B cell (primary cell): Measurements from ENCODE around the gene RBMS3. TPM values are rescaled to one million over a fixed set of nuclear protein-coding genes. Genes with fewer than 3 reads are reported as not detected.

Experiments used
- ATAC-seq: fragments of 200-7000 bp; cut with Tn5 transposase; one replicate; pipeline ENCODE4 v1.10.0; 2021; ENCODE audit warnings: low read depth, mild to moderate bottlenecking, moderate number of reproducible peaks, moderate library complexity
- CTCF ChIA-PET: fragments of 350-600 bp; sonication (Branson Sonifier 250); formaldehyde crosslinking; loops from one replicate; lab custom pipeline; 2021; ENCODE audit warnings: antibody characterized with exemption, inconsistent platforms; lab: Charles Lee
- POLR2A ChIA-PET: fragments of 350-600 bp; sonication (Branson Sonifier 250); formaldehyde crosslinking; loops from one replicate; lab custom pipeline; 2021; ENCODE audit warnings: antibody characterized with exemption; lab: Charles Lee
- DNase-seq: peaks from one replicate; pipeline ENCODE4 v3.0.0; 2013
- H2AFZ ChIP-seq: 2 replicates; pipeline ENCODE4 v1.6.1; 2012; ENCODE audit warnings: mild to moderate bottlenecking, low read depth, low read length; ENCODE audit not compliant: insufficient read depth, poor library complexity, severe bottlenecking
- H3K27ac ChIP-seq, 2 donors: 1 replicate in 1 of 2; 2 replicates in 1 of 2; pipeline ENCODE4 v1.5.1; 2012 to 2013; ENCODE audit warnings: low read length in 2 of 2, mild to moderate bottlenecking in 2 of 2, moderate library complexity in 1 of 2
- H3K27me3 ChIP-seq, 4 experiments: fragments of 200-600 bp in 1 of 4; sonication (generic) in 1 of 4; replicated peaks in 1 of 4; 1 replicate in 2 of 4; 2 replicates in 2 of 4; pipeline versions ENCODE4 v1.6.1 to v1.7.0; 2013 to 2016; ENCODE audit warnings: low read length in 3 of 4, mild to moderate bottlenecking in 2 of 4, mixed read lengths in 1 of 4, moderate library complexity in 1 of 4; ENCODE audit not compliant: insufficient read depth in 4 of 4, control insufficient read depth in 3 of 4; ENCODE audit errors: control extremely low read depth in 1 of 4
- H3K36me3 ChIP-seq, 2 experiments: replicated peaks in 1 of 2; 1 replicate in 1 of 2; 2 replicates in 1 of 2; pipeline versions ENCODE4 v1.6.1 to v1.7.1; 2013; ENCODE audit warnings: low read length in 1 of 2; ENCODE audit not compliant: insufficient read depth in 2 of 2, control insufficient read depth in 1 of 2; ENCODE audit errors: control extremely low read depth in 1 of 2, extremely low read depth in 1 of 2
- H3K4me1 ChIP-seq, 2 donors: fragments of 200-600 bp in 1 of 2; sonication (generic) in 1 of 2; 1 replicate in 1 of 2; 2 replicates in 1 of 2; pipeline versions ENCODE4 v1.5.1 to v1.6.1; 2013 to 2017; ENCODE audit warnings: low read length in 2 of 2; ENCODE audit not compliant: control insufficient read depth in 2 of 2, insufficient read depth in 2 of 2
- H3K4me2 ChIP-seq: replicated peaks from 2 replicates; pipeline ENCODE3; 2012; ENCODE audit warnings: mild to moderate bottlenecking, low read depth, low read length; ENCODE audit not compliant: poor library complexity, severe bottlenecking
- H3K4me3 ChIP-seq, 5 experiments: fragments of 200-600 bp in 1 of 5; sonication (generic) in 1 of 5; 1 replicate in 3 of 5; 2 replicates in 2 of 5; pipeline versions ENCODE4 v1.5.1 to v1.7.0; 2011 to 2016; ENCODE audit warnings: low read length in 4 of 5, mild to moderate bottlenecking in 4 of 5, low read depth in 2 of 5, control low read depth in 1 of 5, moderate library complexity in 1 of 5; ENCODE audit not compliant: insufficient read depth in 1 of 5; ENCODE audit errors: control extremely low read depth in 1 of 5, extremely low read depth in 1 of 5
- H3K79me2 ChIP-seq: fragments of 200-600 bp; sonication (generic); one replicate; pipeline ENCODE4 v1.6.0; 2016; ENCODE audit warnings: low read length; ENCODE audit not compliant: control insufficient read depth, insufficient read depth
- H3K9ac ChIP-seq: fragments of 200-600 bp; sonication (generic); 2 replicates; pipeline ENCODE4 v1.6.1; 2017; ENCODE audit warnings: mild to moderate bottlenecking, low read length, moderate library complexity
- H3K9me3 ChIP-seq, 3 donors: one replicate each; pipeline versions ENCODE4 v1.6.1 to v1.7.1; 2013; ENCODE audit warnings: low read length in 2 of 3; ENCODE audit not compliant: control insufficient read depth in 2 of 3, insufficient read depth in 1 of 3; ENCODE audit errors: control extremely low read depth in 1 of 3
- H4K20me1 ChIP-seq: 2 replicates; pipeline ENCODE4 v1.6.0; 2012; ENCODE audit warnings: mild to moderate bottlenecking, low read length; ENCODE audit not compliant: insufficient read depth, control insufficient read depth, poor library complexity, severe bottlenecking
- H3K27ac Mint-ChIP-seq: one replicate; pipeline ENCODE4 v1.8.0; 2021; ENCODE audit warnings: mixed read lengths
- H3K27me3 Mint-ChIP-seq: one replicate; pipeline ENCODE4 v1.8.0; 2021; ENCODE audit warnings: mixed read lengths
- H3K4me1 Mint-ChIP-seq: one replicate; pipeline ENCODE4 v1.8.0; 2021; ENCODE audit warnings: mixed read lengths
- H3K4me3 Mint-ChIP-seq: one replicate; pipeline ENCODE4 v1.8.0; 2021; ENCODE audit warnings: mixed read lengths
- H3K9me3 Mint-ChIP-seq: one replicate; pipeline ENCODE4 v1.8.0; 2022; ENCODE audit warnings: mixed read lengths; ENCODE audit not compliant: insufficient read depth
- CTCF ChIP-seq: fragments of 200-600 bp; IDR thresholded peaks from one replicate; pipeline ENCODE4 v1.8.0; 2022; ENCODE audit warnings: antibody characterized with exemption, mild to moderate bottlenecking
- EZH2 ChIP-seq: IDR thresholded peaks from 2 replicates; pipeline ENCODE4 v1.6.1; 2012; ENCODE audit warnings: borderline replicate concordance, low read depth, mild to moderate bottlenecking, moderate library complexity, low read length; ENCODE audit not compliant: insufficient read depth, poor library complexity, severe bottlenecking
- WGBS: methylation state at CpG from one replicate; pipeline ENCODE4 v1.1.5; 2013; ENCODE audit warnings: missing lambda C conversion rate; ENCODE audit not compliant: insufficient coverage; 5-methylcytosine and 5-hydroxymethylcytosine counted together
- intact Hi-C: fragments of 100-400 bp; cut with micrococcal nuclease; formaldehyde crosslinking; loops from one replicate; pipeline ENCODE4 v1.10.0; 2022
- polyA plus RNA-seq: library from polyadenylated mRNA; depleted of rRNA; stranded (reverse); fragments of >200 nt; gene quantifications from 2 replicates; pipeline ENCODE4 v1.2.3, GENCODE V29; 2012
- total RNA-seq, 2 donors: library from RNA; stranded (reverse); fragments of 120-200 nt in 1 of 2; gene quantifications; 1 replicate in 1 of 2; 2 replicates in 1 of 2; pipeline versions ENCODE4 v1.2.3 to v1.2.4, GENCODE V29; 2013 to 2022

Gene RBMS3
- total and polyA plus RNA-seq, 2 donors (not counting 1 experiment from before 2014, with no cell fraction given), result not detected

GRCh38 chr3:29414468-29415224 lies 133.8 kb downstream of the RBMS3 start:
- no peaks in the 10 kb centered on the region for H3K27me3 Mint-ChIP-seq
- CTCF ChIA-PET, result no interaction called here
- Histone ChIP-seq H3K4me3 (no peak overlapping the region), H4K20me1 (no peaks in the 10 kb centered on the region), H2AFZ (no peak overlapping the region), H3K79me2 (no peaks in the 10 kb centered on the region), H3K9me3 (no peaks in the 10 kb centered on the region), H3K27ac (no peak overlapping the region), H3K4me2 (no peak overlapping the region), H3K4me1 (peaks cover 5 to 14% of the 10 kb centered on the region in 2 donors), H3K9ac (no peak overlapping the region), H3K36me3 (no peaks in the 10 kb centered on the region), H3K27me3 (no peaks in the 10 kb centered on the region)
- intact Hi-C loops, result no loop called here
- no peak overlapping the region for H3K27ac Mint-ChIP-seq
- no peaks in the 10 kb centered on the region for H3K9me3 Mint-ChIP-seq
- ATAC-seq, result no peak
- 100% methylated on average over 3 of the region's 11 CpGs for WGBS
- H3K4me1 Mint-ChIP-seq, result peaks cover 10% of the 10 kb centered on the region
- no peak overlapping the region for H3K4me3 Mint-ChIP-seq
- no peak for DNase-seq
- POLR2A ChIA-PET, result no interaction called here
- TF ChIP-seq EZH2 (no peak), CTCF (no peak)

GRCh38 chr3:29415482-29416223 lies 134.8 kb downstream of the RBMS3 start:
- Histone ChIP-seq H3K9me3 (no peaks in the 10 kb centered on the region), H2AFZ (no peak overlapping the region), H3K36me3 (no peaks in the 10 kb centered on the region), H3K27ac (no peak overlapping the region), H3K27me3 (no peaks in the 10 kb centered on the region), H3K4me2 (no peak overlapping the region), H3K4me1 (peaks cover 5 to 10% of the 10 kb centered on the region in 2 donors), H4K20me1 (no peaks in the 10 kb centered on the region), H3K9ac (no peak overlapping the region), H3K79me2 (no peaks in the 10 kb centered on the region), H3K4me3 (no peak overlapping the region)
- Mint-ChIP-seq H3K27ac (no peak overlapping the region), H3K27me3 (no peaks in the 10 kb centered on the region), H3K9me3 (no peaks in the 10 kb centered on the region), H3K4me1 (peaks cover 9% of the 10 kb centered on the region), H3K4me3 (no peak overlapping the region)
- intact Hi-C loops, result no loop called here
- ATAC-seq (no peak), DNase-seq (no peak)
- TF ChIP-seq CTCF, result no peak
- no peak for TF ChIP-seq EZH2
- WGBS, result 83% methylated on average over 1 of the region's 3 CpGs
- ChIA-PET CTCF (no interaction called here), POLR2A (no interaction called here)
